Measurements from ENCODE around the gene NDUFC1.
"Not testable (repeated sequence)": the region's sequence is repeated elsewhere in the genome, so short reads cannot be mapped to it uniquely, and the experiment has no call there.

The NDUFC1 gene

DNA sequence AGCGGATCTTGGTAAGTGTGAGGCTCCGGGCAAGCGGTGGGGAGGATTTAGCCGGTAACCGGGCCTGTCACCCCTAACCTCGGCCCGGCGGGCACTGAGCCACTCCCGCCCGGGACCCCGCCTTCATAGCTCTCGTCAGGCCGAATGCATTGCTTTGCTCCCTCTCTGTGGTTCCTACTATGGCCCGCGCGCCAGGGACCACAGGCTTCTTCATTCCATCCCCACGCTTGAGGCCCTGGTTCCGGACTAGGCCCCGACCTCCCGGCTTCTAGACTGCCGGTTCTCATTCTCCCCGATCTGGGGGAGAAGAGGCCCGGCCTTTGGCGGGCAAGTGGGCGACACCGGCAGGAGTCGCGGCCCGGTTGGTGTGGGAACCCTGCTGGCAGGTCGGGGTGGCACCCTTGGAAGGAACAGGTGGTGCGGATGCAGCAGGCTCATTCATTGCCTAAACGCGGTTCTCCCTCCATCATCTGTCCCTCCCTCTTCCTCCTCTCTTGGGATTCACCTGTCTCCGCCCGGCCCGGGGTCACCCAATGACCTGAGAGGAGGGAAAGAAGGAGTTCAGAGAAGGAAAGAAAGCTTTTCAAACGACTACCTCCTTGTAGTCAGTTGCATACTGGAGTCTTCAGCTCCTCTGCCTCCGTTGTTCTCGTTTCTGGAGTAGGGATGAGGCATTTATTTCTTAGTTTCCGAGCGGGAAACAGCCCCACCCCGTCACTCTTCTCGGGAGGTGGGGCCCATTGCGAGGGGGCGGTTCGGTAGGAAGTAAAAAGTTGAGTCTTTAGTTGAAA, at the start of gene NDUFC1:
Gene NDUFC1 (minus strand): TSS at position 657 of the 791 bp plus-strand sequence. CDS start 6,679 bp downstream, outside the sequence.
- in situ Hi-C loops (cut with MboI; ENCODE audit: low sequenced_read_pairs) = no loop called here

DNA sequence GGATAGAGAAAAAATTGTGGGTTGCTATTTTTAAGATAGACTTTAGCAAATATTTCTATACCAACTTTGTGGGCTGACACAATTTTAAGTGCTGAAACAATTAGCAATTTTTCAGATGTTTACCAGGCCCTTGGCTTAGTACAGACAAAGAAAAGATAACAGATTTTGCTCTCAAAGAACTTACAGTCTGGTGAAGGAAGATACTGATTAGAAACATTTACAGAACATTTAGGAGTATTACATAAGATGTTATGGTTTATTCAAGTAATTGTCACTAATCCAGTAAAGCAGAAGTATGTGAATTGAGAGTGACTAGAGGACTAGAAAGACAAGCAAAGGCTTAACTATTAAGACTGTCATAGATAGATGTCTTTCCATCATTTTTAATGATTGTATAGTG, 35.3 kb upstream of the NDUFC1 start:
- in situ Hi-C loops (cut with MboI; ENCODE audit: low sequenced_read_pairs) = no loop called here

DNA sequence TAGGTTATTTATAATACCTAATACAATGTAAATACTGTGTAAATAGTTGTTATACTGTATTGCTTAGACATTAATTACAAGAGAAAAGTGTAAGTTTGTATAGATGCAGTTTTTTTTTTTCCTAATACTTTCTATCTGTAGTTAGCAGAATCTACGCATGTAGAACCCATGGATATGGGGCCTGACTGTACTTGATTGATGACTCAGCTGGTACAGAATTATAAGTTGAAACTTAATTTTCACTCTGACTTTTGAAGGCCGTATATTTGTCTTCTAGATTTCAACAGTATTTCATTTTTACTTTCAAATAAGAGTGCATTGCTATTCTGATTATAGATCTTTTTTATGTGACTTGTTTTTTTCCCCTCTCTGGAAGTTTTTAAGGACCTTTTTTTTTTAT, 30.8 kb upstream of the NDUFC1 start:
- in situ Hi-C loops (cut with MboI; ENCODE audit: low sequenced_read_pairs) = no loop called here

- in situ Hi-C loops (cut with MboI; ENCODE audit: low sequenced_read_pairs) = no loop called here
Measured at GRCh38 chr4:139331185-139331584, 28.9 kb upstream of the NDUFC1 start.

GRCh38 chr4:139330283-139330682, 28.0 kb upstream of the NDUFC1 start:
- in situ Hi-C loops (cut with MboI; ENCODE audit: low sequenced_read_pairs) = no loop called here

DNA sequence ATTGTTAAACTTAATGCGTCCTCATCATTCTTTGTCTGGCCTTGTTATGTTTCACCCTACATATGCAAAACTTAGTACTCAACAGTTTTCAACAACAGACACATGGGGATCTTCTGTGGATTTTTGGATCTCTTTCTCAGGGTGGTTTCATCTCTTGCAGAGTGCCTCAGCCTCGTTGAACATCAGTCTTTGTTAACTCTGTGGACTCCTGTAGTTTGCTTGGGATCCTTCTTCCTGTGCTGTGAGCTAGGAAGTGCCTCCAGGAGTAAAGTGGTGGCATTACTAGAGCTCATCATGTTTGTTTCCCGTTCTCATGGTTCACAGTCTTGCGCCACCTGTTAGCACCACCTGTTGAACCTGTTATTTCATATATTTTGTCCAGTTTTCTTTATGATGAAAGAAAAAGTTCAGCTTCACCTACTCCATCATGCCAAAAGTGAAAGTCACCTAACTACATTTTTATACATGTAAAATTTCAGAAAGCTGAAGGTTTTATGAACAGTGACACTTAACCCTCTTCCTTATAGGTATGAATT, 27.5 kb upstream of the NDUFC1 start:
- in situ Hi-C loops (cut with MboI; ENCODE audit: low sequenced_read_pairs) = no loop called here

GRCh38 chr4:139324620-139325019, 22.3 kb upstream of the NDUFC1 start:
- in situ Hi-C loops (cut with MboI; ENCODE audit: low sequenced_read_pairs) = no loop called here

DNA sequence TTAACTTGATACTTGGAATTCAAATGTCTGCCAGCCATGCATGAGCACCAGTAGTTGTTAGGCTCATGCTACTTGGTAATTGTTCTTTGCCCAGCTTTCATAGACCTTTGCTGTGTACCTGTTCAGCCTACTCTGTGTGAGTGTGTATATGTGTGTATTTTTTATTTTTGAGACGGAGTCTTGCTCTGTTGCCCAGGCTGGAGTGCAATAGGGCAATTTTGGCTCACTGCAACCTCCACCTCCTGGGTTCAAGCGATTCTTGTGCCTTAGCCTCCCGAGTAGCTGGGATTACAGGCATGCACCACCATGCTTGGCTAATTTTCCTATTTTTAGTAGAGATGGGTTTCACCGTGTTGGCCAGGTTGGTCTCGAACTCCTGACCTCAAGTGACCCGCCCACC, 20.3 kb upstream of the NDUFC1 start:
- in situ Hi-C loops (cut with MboI; ENCODE audit: low sequenced_read_pairs) = not testable (repeated sequence)

GRCh38 chr4:139322070-139322469, 19.8 kb upstream of the NDUFC1 start:
- in situ Hi-C loops (cut with MboI; ENCODE audit: low sequenced_read_pairs) = not testable (repeated sequence)

GRCh38 chr4:139319571-139319970, 17.3 kb upstream of the NDUFC1 start:
- in situ Hi-C loops (cut with MboI; ENCODE audit: low sequenced_read_pairs) = no loop called here

- in situ Hi-C loops (cut with MboI; ENCODE audit: low sequenced_read_pairs) = no loop called here
Measured at GRCh38 chr4:139317635-139318034, 15.4 kb upstream of the NDUFC1 start.

- in situ Hi-C loops (cut with MboI; ENCODE audit: low sequenced_read_pairs) = no loop called here
Measured at GRCh38 chr4:139316733-139317132, 14.5 kb upstream of the NDUFC1 start.

DNA sequence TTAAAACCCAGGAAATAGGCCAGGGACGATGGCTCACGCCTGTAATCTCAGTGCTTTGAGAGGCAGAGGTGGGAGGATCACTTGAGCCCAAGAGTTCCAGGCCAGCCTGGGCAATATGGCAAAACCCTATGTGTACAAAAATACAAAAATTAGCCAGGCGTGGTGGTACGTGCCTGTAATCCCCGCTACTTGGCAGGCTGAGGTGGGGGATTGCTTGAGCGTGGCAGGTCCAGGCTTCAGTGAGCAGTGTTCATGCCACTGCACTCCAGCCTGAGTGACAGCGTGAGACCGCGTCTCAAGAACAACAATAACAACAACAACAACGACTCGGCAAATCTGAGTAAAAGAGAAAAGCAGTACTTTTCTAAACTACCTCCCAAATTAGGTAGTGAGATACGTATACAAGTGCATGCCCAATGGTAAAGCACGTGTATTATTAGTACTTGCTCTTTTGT, 13.0 kb upstream of the NDUFC1 start:
- in situ Hi-C loops (cut with MboI; ENCODE audit: low sequenced_read_pairs) = no loop called here

DNA sequence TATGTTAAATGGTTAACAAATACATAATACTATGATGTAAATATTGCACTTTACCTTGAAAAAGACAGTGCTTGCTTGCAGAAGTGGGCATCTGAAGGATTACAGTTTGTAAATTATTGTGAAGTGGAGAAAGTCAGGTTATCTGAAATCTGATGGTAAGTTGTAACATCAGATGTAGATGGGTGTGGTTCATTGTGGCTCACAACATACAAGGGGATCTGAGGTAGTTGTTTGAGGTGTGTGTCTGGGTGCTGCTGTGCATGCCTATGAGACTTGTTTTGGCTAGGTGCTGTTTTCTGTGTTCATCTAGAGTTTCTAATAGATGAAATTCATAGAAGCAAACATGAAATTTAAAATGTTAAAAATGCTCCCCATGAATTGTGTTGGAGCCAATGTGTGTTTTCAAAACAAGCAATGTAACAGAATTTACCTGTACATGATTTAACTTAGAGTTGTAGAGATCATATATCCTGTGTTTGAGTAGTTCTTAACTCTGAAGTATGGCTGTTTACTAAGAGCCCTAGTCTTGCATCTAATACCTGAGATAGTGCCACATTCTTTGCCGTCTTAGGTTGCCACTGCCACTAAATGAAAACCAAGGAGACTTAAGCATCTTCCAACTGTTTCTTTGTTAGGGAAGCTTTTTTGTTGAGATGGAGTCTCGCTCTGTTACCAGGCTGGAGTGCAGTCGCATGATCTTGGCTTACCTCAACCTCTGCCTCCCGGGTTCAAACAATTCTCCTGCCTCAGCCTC, 11.9 kb upstream of the NDUFC1 start:
- in situ Hi-C loops (cut with MboI; ENCODE audit: low sequenced_read_pairs) = no loop called here

DNA sequence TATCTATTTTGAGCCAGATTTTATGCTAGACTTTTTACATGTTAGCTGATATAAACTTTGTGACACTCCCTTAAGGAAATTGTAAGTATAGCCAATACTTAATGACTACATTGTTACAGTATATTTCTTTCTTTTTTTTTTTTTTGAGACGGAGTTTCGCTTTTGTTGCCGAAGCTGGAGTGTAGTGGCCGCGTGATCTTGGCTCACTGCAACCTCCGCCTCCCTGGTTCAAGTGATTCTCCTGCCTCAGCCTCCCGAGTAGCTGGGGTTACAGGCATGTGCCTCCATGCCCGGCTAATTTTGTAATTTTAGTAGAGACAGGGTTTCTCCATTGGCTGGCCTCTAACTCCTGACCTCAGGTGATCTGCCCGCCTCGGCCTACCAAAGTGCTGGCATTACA, 11.1 kb upstream of the NDUFC1 start:
- in situ Hi-C loops (cut with MboI; ENCODE audit: low sequenced_read_pairs) = not testable (repeated sequence)

- in situ Hi-C loops (cut with MboI; ENCODE audit: low sequenced_read_pairs) = no loop called here
Measured at GRCh38 chr4:139312552-139313332, 10.5 kb upstream of the NDUFC1 start.

DNA sequence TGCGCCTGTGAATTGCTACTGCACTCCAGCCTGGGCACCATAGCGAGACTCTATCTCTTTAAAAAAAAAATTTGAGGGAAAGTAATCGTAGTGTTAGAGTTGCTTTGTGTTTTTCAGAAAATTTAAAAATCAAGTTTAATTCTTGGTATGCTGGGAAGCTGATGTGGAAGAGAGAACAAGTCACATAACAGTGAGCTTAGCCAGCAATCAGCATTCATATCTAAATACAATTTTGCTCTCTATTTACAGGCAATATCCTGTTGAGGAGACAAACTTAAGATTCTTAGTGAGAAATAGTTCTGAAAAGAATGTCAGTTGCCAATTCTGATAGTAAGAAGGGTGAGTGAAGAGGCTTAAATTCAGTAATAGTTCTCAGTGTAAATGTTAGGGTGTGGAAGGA, 9.6 kb upstream of the NDUFC1 start:
- in situ Hi-C loops (cut with MboI; ENCODE audit: low sequenced_read_pairs) = no loop called here

DNA sequence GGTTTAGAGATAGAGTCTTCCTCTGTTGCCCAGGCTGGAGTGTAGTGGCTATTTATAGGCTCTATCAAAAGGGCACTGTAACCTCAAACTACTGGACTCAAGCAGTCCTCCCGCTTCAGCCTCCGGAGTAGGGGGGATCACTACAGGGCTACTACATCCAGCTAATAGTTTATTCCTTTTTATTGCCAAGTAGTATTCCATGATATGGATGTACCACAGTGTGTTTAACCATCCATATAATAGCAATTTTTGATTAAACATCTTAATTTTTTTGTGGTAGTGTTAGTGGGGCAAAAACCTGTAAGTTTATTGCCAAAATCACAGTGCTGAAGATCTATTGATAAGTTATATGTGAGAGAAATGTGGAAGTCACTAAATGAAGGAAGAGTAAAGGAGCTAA, 2.6 kb upstream of the NDUFC1 start:
- in situ Hi-C loops (cut with MboI; ENCODE audit: low sequenced_read_pairs) = no loop called here

DNA sequence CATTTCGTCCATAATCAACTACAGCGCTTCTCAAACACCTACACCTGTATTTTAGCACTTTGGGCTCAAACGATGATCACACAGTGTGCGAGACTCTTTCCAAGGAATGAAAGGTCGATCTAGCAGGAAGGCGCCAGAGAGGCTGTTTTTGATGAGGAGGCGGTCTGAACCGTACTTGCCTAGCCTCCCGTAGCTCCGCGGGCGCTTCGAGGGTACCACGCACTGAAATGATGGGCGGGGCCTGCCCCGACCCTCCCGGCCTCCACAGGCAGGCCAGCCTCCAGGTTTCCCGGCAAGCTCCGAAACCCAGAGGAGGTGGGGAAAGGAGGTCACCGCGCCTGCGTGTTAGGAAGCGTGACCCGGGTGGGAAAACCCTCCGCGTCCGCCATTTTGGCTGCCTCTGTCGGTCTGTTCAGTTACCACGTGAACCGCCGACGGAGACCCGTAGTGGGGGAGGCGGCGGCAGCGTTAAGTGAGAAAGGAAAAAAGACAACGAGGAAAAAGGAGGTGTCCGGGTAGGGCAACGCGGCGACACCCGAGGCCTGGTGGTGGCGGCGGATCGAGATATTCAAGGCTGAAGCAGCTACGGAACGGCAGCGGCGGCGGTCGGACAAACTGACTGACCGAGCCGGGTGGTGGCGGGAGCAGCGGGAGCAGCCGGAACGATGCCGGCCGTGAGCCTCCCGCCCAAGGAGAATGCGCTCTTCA, 1.0 kb downstream of the NDUFC1 start, which contains the start of gene NAA15:
Gene NAA15 (plus strand): TSS at position 393 of the 708 bp plus-strand sequence. CDS start 273 bp downstream, at position 666.
- in situ Hi-C loops (cut with MboI; ENCODE audit: low sequenced_read_pairs) = no loop called here

DNA sequence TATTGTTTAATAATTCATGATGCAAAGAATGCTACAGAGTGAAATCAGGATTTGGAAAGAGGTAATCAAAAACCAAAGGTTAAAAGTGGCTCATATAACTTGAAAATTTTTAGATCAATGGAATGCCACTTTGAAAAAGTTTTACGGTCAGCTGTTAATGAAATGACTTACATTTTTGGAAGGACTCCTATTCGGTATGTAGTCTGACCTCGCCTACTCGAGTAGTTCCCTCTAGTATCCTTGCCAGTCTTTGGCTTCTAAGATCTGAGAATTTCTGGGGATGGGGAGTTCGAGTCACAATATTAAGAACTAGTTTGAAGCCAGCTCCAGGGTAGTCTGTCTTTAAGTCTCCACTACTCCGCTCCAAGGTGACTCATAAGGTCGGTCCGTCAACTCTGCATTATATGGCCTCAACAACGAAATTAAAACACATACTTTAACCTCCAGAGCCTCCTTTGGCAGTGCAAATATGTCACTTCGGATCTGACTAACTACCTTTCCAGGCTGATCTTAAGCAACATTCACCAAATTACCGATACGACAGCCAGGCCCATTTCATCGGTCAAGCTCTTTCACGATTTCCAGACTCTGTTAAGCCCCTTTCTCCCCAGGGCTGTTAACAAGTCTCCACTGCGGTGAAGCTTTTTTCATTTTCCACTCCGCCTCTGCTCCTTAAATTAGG, 1.7 kb downstream of the NDUFC1 start:
- in situ Hi-C loops (cut with MboI; ENCODE audit: low sequenced_read_pairs) = no loop called here

All from HL-60/S4 treated with phorbol 12-myristate 13-acetate at 8.2 ng/mL for 4 days and 3 days (cell line).